Measurements from ENCODE around the gene SLAMF8.

SLAMF8 gene

DNA sequence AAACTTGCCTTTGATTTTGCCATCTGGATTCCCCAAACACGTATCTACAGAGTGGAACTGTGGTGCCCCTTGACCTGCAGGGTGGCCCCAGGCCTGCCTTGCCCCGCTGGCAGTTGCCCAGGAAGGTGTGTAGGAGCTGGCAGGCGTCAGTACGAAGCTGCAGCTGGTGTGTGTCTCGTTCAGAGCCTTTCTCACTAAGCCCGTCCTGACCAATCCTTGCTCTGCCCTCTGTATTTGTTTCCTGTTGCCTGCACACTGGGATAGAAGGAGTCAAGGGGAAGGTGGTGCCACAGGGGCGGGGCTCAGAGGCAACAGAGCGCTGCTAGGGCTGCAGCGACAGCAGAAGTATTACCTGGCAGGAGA lies 41.0 kb downstream of the SLAMF8 start:
- no peaks in the 10 kb centered on the region for H4K20me1 ChIP-seq (ENCODE audit: control insufficient read depth, insufficient read depth, low read depth, low read length)
- no peak overlapping the region for H3K4me2 ChIP-seq (ENCODE audit: low read length)
- no peaks in the 10 kb centered on the region for H3K4me1 ChIP-seq (ENCODE audit: control insufficient read depth, low read length)
- no peaks in the 10 kb centered on the region for H3F3A ChIP-seq (ENCODE audit: control insufficient read depth, insufficient read depth)
- no peaks in the 10 kb centered on the region for H3K9me2 ChIP-seq (replicated peaks; ENCODE audit: control insufficient read depth, low read length)
- H3K79me2 ChIP-seq (ENCODE audit: control insufficient read depth, low read length) = no peaks in the 10 kb centered on the region
- TF ChIP-seq EZH2phosphoT487 (IDR thresholded peaks at IDR 0.05; ENCODE audit: borderline replicate concordance, low read length) = no peak
- no peak for TF ChIP-seq CTCF (IDR thresholded peaks at IDR 0.05; ENCODE audit: low read depth, low read length, poor library complexity, severe bottlenecking)
- no peak overlapping the region for H3K27ac ChIP-seq (ENCODE audit: low read depth, low read length)
- no peaks in the 10 kb centered on the region for H3K36me3 ChIP-seq (ENCODE audit: control insufficient read depth, low read length)
- H3K9me3 ChIP-seq (ENCODE audit: control insufficient read depth, insufficient read depth, low read length) = no peaks in the 10 kb centered on the region
- H3K27me3 ChIP-seq (ENCODE audit: control insufficient read depth, low read length) = peaks cover 18% of the 10 kb centered on the region
- H3K4me3 ChIP-seq (ENCODE audit: low read length) = no peak overlapping the region

GRCh38 chr1:159868766-159869165 lies 42.1 kb downstream of the SLAMF8 start:
- Histone ChIP-seq H3K27ac (ENCODE audit: low read depth, low read length) (no peak overlapping the region), H3K9me2 (replicated peaks; ENCODE audit: control insufficient read depth, low read length) (no peaks in the 10 kb centered on the region), H3K27me3 (ENCODE audit: control insufficient read depth, low read length) (peaks cover 18% of the 10 kb centered on the region), H4K20me1 (ENCODE audit: control insufficient read depth, insufficient read depth, low read depth, low read length) (no peaks in the 10 kb centered on the region), H3K4me1 (ENCODE audit: control insufficient read depth, low read length) (no peaks in the 10 kb centered on the region), H3K36me3 (ENCODE audit: control insufficient read depth, low read length) (no peaks in the 10 kb centered on the region), H3K4me2 (ENCODE audit: low read length) (no peak overlapping the region), H3K9me3 (ENCODE audit: control insufficient read depth, insufficient read depth, low read length) (no peaks in the 10 kb centered on the region), H3K4me3 (ENCODE audit: low read length) (no peak overlapping the region), H3F3A (ENCODE audit: control insufficient read depth, insufficient read depth) (no peaks in the 10 kb centered on the region), H3K79me2 (ENCODE audit: control insufficient read depth, low read length) (no peaks in the 10 kb centered on the region)
- TF ChIP-seq CTCF (IDR thresholded peaks at IDR 0.05; ENCODE audit: low read depth, low read length, poor library complexity, severe bottlenecking) (no peak), EZH2phosphoT487 (IDR thresholded peaks at IDR 0.05; ENCODE audit: borderline replicate concordance, low read length) (no peak)

- Histone ChIP-seq H3K27me3 (ENCODE audit: control insufficient read depth, low read length) (peaks cover 18% of the 10 kb centered on the region), H3K9me3 (ENCODE audit: control insufficient read depth, insufficient read depth, low read length) (no peaks in the 10 kb centered on the region), H3K4me1 (ENCODE audit: control insufficient read depth, low read length) (no peaks in the 10 kb centered on the region), H3K4me3 (ENCODE audit: low read length) (no peak overlapping the region), H3K36me3 (ENCODE audit: control insufficient read depth, low read length) (no peaks in the 10 kb centered on the region), H3F3A (ENCODE audit: control insufficient read depth, insufficient read depth) (no peaks in the 10 kb centered on the region), H3K79me2 (ENCODE audit: control insufficient read depth, low read length) (no peaks in the 10 kb centered on the region), H3K9me2 (replicated peaks; ENCODE audit: control insufficient read depth, low read length) (no peaks in the 10 kb centered on the region), H3K27ac (ENCODE audit: low read depth, low read length) (no peak overlapping the region), H4K20me1 (ENCODE audit: control insufficient read depth, insufficient read depth, low read depth, low read length) (no peaks in the 10 kb centered on the region), H3K4me2 (ENCODE audit: low read length) (no peak overlapping the region)
- TF ChIP-seq EZH2phosphoT487 (IDR thresholded peaks at IDR 0.05; ENCODE audit: borderline replicate concordance, low read length) = no peak
These were observed 42.5 kb downstream of the SLAMF8 start for GRCh38 chr1:159869173-159869572.

- H3K36me3 ChIP-seq (ENCODE audit: control insufficient read depth, low read length) = no peaks in the 10 kb centered on the region
- H4K20me1 ChIP-seq (ENCODE audit: control insufficient read depth, insufficient read depth, low read depth, low read length) = no peaks in the 10 kb centered on the region
- H3K79me2 ChIP-seq (ENCODE audit: control insufficient read depth, low read length) = no peaks in the 10 kb centered on the region
- no peaks in the 10 kb centered on the region for H3F3A ChIP-seq (ENCODE audit: control insufficient read depth, insufficient read depth)
- H3K27ac ChIP-seq (ENCODE audit: low read depth, low read length) = no peak overlapping the region
- no peaks in the 10 kb centered on the region for H3K9me3 ChIP-seq (ENCODE audit: control insufficient read depth, insufficient read depth, low read length)
- TF ChIP-seq EZH2phosphoT487 (IDR thresholded peaks at IDR 0.05; ENCODE audit: borderline replicate concordance, low read length) = no peak
- TF ChIP-seq CTCF (IDR thresholded peaks at IDR 0.05; ENCODE audit: low read depth, low read length, poor library complexity, severe bottlenecking) = no peak
- no peaks in the 10 kb centered on the region for H3K4me1 ChIP-seq (ENCODE audit: control insufficient read depth, low read length)
- no peak overlapping the region for H3K4me3 ChIP-seq (ENCODE audit: low read length)
- H3K4me2 ChIP-seq (ENCODE audit: low read length) = no peak overlapping the region
- H3K9me2 ChIP-seq (replicated peaks; ENCODE audit: control insufficient read depth, low read length) = no peaks in the 10 kb centered on the region
- peaks cover 18% of the 10 kb centered on the region for H3K27me3 ChIP-seq (ENCODE audit: control insufficient read depth, low read length)
These were observed 42.9 kb downstream of the SLAMF8 start for GRCh38 chr1:159869607-159870006.
